ENCODE measurements around the gene DPYD.

GRCh38 chr1:97805093-97805492 is 115.7 kb downstream of the DPYD start:
- TF ChIP-seq, protein P1, sequence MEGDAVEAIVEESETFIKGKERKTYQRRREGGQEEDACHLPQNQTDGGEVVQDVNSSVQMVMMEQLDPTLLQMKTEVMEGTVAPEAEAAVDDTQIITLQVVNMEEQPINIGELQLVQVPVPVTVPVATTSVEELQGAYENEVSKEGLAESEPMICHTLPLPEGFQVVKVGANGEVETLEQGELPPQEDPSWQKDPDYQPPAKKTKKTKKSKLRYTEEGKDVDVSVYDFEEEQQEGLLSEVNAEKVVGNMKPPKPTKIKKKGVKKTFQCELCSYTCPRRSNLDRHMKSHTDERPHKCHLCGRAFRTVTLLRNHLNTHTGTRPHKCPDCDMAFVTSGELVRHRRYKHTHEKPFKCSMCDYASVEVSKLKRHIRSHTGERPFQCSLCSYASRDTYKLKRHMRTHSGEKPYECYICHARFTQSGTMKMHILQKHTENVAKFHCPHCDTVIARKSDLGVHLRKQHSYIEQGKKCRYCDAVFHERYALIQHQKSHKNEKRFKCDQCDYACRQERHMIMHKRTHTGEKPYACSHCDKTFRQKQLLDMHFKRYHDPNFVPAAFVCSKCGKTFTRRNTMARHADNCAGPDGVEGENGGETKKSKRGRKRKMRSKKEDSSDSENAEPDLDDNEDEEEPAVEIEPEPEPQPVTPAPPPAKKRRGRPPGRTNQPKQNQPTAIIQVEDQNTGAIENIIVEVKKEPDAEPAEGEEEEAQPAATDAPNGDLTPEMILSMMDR (IDR thresholded peaks at IDR 0.05; ENCODE audit: low read length), result no peak
- TF ChIP-seq EZH2 (IDR thresholded peaks at IDR 0.05; ENCODE audit: borderline replicate concordance, low read length), result no peak

All from OCI-LY1 (cell line).